A204.1 (cell line): ENCODE measurements around the gene EEPD1.
"Not testable (repeated sequence)": the region's sequence is repeated elsewhere in the genome, so short reads cannot be mapped to it uniquely, and the experiment has no call there.

Experiments
- FAIRE-seq: peaks from 2 replicates; lab custom pipeline; 2012; peaks lifted over from hg19 to GRCh38; lab: Jason Lieb, UNC

The EEPD1 gene

GRCh38 chr7:36152756-36153570, at the start of gene EEPD1:
Gene EEPD1, plus strand, starts transcription at chr7:36153254. Its CDS starts 1,071 bp downstream, at chr7:36154325.
- FAIRE-seq, result peak; percentile 98

GRCh38 chr7:36103837-36104561, 49.1 kb upstream of the EEPD1 start:
- FAIRE-seq, result no peak

GRCh38 chr7:36106972-36107908, 45.8 kb upstream of the EEPD1 start:
- not testable (repeated sequence) for FAIRE-seq

- FAIRE-seq, result no peak
Measured at GRCh38 chr7:36107926-36108631, 45.0 kb upstream of the EEPD1 start.

- no peak for FAIRE-seq
Measured at GRCh38 chr7:36109013-36109627, 43.9 kb upstream of the EEPD1 start.

GRCh38 chr7:36110584-36110983, 42.5 kb upstream of the EEPD1 start:
- no peak for FAIRE-seq

GRCh38 chr7:36112969-36113368, 40.1 kb upstream of the EEPD1 start:
- no peak for FAIRE-seq

- no peak for FAIRE-seq
Measured at GRCh38 chr7:36114355-36114754, 38.7 kb upstream of the EEPD1 start.

- no peak for FAIRE-seq
Measured at GRCh38 chr7:36115448-36116321, 37.4 kb upstream of the EEPD1 start.

- FAIRE-seq, result no peak
Measured at GRCh38 chr7:36116347-36117202, 36.5 kb upstream of the EEPD1 start.

- no peak for FAIRE-seq
Measured at GRCh38 chr7:36117203-36117840, 35.7 kb upstream of the EEPD1 start.

- FAIRE-seq, result no peak
Measured at GRCh38 chr7:36118344-36118743, 34.7 kb upstream of the EEPD1 start.

GRCh38 chr7:36119005-36119706, 33.9 kb upstream of the EEPD1 start:
- no peak for FAIRE-seq

- FAIRE-seq, result not testable (repeated sequence)
Measured at GRCh38 chr7:36119983-36120646, 32.9 kb upstream of the EEPD1 start.

- not testable (repeated sequence) for FAIRE-seq
Measured at GRCh38 chr7:36125630-36126029, 27.4 kb upstream of the EEPD1 start.

GRCh38 chr7:36127075-36127740, 25.8 kb upstream of the EEPD1 start:
- no peak for FAIRE-seq

- FAIRE-seq, result peak; percentile 27
Measured at GRCh38 chr7:36128448-36129047, 24.5 kb upstream of the EEPD1 start.
